Measurements from ENCODE around the gene FCN3. TPM values are rescaled to one million over a fixed set of nuclear protein-coding genes. Genes with fewer than 3 reads are reported as not detected.
A peak's percentile ranks its signal among the peaks of the same experiment; 100 is the strongest.

FCN3 gene
- total and polyA plus RNA-seq, 9 of the 15 experiments (the other 6 are each of a cell fraction or from before 2014, with no cell fraction given), result 0.49 TPM; not detected in 8

GRCh38 chr1:27418326-27419185 is 43.9 kb upstream of the FCN3 start (continued):
- TF ChIP-seq MBD1 (CRISPR knock-in tag; IDR thresholded peaks at IDR 0.05), result no peak
- TF ChIP-seq SMARCA5 (IDR thresholded peaks at IDR 0.05), result no peak
- TF ChIP-seq ZNF592 (IDR thresholded peaks at IDR 0.05), result 0 out of 2 replicates have a peak, but pooled peaks have one; percentile 31
- no peak for TF ChIP-seq SPI1 (IDR thresholded peaks at IDR 0.05; ENCODE audit: borderline replicate concordance, low read depth, low read length)
- TF ChIP-seq ZNF316 (IDR thresholded peaks at IDR 0.05), result peak; percentile 60; the same call in 1 of the 2 replicates
- TF ChIP-seq FOSL1 (tag; conservative IDR thresholded peaks at IDR 0.05), result peak; percentile 65
